Ishikawa (cell line): ENCODE data around the gene GBX1.

Source experiments
- CEBPB ChIP-seq: IDR thresholded peaks from 2 replicates; pipeline ENCODE4 v1.6.1; 2012
- CREB1 ChIP-seq: IDR thresholded peaks from 2 replicates; pipeline ENCODE4 v1.6.1; 2012; ENCODE audit warnings: low read depth
- EGR1 ChIP-seq: IDR thresholded peaks from 2 replicates; pipeline ENCODE4 v1.6.1; 2012
- EP300 ChIP-seq: IDR thresholded peaks from 2 replicates; pipeline ENCODE4 v1.6.1; 2012; ENCODE audit warnings: borderline replicate concordance
- FOXM1 ChIP-seq: IDR thresholded peaks from 2 replicates; pipeline ENCODE4 v1.6.1; 2012; ENCODE audit warnings: low read depth, borderline replicate concordance
- NFIC ChIP-seq: IDR thresholded peaks from 2 replicates; pipeline ENCODE4 v1.6.1; 2012
- RAD21 ChIP-seq: IDR thresholded peaks from 2 replicates; pipeline ENCODE4 v1.6.1; 2012; ENCODE audit warnings: low read depth
- TAF1 ChIP-seq: IDR thresholded peaks from 2 replicates; pipeline ENCODE4 v1.6.1; 2012; ENCODE audit warnings: low read depth, mild to moderate bottlenecking
- TCF12 ChIP-seq: IDR thresholded peaks from 2 replicates; pipeline ENCODE4 v1.6.1; 2012; ENCODE audit warnings: low read depth
- TEAD4 ChIP-seq: IDR thresholded peaks from 2 replicates; pipeline ENCODE4 v1.6.1; 2012
- YY1 ChIP-seq: IDR thresholded peaks from 2 replicates; pipeline ENCODE4 v1.6.1; 2012; ENCODE audit warnings: low read depth
- ZBTB7A ChIP-seq: IDR thresholded peaks from 2 replicates; pipeline ENCODE4 v1.6.1; 2012; ENCODE audit warnings: low read depth
- TF ChIP-seq, protein P1 (sequence below): IDR thresholded peaks from 2 replicates; pipeline ENCODE4 v1.6.1; 2012
- TF ChIP-seq, protein P2 (sequence below): IDR thresholded peaks from 2 replicates; pipeline ENCODE4 v1.6.1; 2012; ENCODE audit warnings: low read depth, mild to moderate bottlenecking
- TF ChIP-seq, protein P3 (sequence below): IDR thresholded peaks from 2 replicates; pipeline ENCODE4 v1.6.1; 2012

The GBX1 gene

DNA sequence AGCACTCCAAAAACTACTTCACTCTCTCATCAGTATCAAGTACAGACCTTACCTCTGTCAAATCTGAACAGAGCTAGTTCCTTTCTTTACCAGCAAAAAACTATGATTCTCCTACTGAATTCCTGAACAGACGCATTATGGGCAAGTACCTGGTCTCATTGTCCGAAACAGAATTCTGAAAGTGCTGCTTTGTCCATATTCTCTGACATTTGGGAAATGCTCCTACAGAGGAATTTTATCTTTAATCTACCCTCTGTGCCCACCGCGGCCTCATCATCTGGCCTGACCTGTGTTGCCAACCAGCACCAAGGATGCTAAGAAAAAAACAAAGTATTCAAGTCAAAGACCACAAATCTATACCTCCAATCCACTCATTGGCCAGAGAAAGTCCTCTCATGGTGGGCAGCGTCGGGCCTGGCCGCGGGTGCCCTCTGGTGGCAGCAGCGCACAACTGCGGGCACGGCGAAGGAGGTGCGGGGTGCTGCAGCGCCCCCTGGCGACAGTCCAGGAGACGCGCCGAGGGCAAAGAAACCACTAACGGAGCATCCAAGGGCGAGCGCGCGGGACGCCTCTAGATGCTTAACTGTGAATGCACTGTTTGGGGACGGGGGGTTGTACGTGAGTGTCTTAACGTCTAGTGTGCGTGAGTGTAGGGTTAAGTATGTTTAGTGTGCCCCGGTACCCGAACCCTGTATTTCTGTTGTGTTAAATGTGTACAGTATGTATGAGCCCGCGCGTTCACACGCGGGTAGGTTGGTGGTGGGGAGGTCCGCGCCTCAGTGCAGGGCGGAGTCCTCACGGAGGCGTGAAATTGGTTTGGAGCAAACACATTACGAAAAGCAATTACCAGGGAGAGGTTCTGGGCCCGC lies 5.0 kb upstream of the GBX1 start:
- TF ChIP-seq, protein P1, sequence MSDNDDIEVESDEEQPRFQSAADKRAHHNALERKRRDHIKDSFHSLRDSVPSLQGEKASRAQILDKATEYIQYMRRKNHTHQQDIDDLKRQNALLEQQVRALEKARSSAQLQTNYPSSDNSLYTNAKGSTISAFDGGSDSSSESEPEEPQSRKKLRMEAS = 0 out of 2 replicates have a peak, but pooled peaks have one; percentile 36
- peak; percentile 28; the same call in 1 of the 2 replicates for TF ChIP-seq YY1
- peak; percentile 92 for TF ChIP-seq RAD21
- TF ChIP-seq TEAD4 = peak; percentile 65
- TF ChIP-seq, protein P2, sequence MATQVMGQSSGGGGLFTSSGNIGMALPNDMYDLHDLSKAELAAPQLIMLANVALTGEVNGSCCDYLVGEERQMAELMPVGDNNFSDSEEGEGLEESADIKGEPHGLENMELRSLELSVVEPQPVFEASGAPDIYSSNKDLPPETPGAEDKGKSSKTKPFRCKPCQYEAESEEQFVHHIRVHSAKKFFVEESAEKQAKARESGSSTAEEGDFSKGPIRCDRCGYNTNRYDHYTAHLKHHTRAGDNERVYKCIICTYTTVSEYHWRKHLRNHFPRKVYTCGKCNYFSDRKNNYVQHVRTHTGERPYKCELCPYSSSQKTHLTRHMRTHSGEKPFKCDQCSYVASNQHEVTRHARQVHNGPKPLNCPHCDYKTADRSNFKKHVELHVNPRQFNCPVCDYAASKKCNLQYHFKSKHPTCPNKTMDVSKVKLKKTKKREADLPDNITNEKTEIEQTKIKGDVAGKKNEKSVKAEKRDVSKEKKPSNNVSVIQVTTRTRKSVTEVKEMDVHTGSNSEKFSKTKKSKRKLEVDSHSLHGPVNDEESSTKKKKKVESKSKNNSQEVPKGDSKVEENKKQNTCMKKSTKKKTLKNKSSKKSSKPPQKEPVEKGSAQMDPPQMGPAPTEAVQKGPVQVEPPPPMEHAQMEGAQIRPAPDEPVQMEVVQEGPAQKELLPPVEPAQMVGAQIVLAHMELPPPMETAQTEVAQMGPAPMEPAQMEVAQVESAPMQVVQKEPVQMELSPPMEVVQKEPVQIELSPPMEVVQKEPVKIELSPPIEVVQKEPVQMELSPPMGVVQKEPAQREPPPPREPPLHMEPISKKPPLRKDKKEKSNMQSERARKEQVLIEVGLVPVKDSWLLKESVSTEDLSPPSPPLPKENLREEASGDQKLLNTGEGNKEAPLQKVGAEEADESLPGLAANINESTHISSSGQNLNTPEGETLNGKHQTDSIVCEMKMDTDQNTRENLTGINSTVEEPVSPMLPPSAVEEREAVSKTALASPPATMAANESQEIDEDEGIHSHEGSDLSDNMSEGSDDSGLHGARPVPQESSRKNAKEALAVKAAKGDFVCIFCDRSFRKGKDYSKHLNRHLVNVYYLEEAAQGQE = no peak

DNA sequence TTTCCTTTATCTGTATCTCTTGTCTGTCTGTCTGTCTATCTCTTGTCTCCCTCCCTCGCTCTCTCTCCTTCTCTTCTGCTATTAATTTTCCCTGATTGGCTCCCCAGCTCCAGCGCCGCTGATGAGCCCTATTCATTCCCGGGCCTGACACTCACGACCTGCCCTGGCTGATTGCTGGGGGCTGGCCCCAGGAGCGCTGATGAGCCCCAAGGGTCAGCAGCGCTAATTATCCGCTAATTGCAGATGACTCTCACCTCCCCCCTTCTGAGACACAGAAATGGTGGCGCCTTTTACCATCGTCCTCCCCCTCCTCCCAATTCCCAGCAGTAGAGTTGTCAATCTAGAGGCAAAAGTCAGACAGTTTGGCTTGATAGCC lies 1.3 kb upstream of the GBX1 start:
- TF ChIP-seq FOXM1 = no peak
- no peak for TF ChIP-seq ZBTB7A
- no peak for TF ChIP-seq CREB1

DNA sequence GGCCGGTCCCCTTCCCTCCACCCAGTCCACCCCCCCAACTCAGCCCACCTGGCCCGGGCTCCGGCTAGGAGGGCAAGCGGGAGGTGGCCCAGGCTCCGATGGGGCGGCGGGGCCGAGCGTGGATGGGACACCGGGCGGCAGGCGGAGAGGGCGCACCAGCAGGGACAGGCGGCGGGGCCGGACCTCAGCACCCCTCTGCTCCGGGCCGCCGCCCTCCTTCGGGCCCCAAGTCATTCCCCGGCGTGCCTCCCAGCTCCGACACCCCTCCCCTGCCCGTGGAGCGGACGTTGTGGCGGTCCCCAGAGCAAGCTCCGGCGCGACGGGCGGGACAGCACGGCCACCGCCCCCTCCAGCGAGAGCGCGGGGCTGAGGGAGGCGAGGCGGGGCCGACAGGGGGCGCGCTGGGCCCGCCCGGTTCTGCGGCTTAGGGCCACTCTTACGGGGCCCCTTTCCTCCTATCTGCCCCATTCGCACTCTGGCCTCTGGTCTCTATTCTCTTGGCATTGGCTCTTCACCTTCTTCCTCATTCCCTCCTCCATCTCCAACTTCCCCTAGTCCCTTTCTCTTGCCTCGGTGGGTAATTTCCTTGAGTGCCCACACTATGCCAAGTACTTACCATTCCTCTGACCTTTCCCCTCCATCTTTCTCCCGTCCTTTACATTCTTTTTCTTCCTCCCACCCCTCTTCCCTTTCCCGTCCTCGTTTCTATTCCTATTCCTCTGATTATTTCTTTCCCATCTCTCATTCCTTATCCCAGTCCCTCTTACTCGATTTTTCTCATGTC lies 701 bp upstream of the GBX1 start:
- peak; percentile 20; the same call in 1 of the 2 replicates for TF ChIP-seq RAD21
- no peak for TF ChIP-seq TCF12

DNA sequence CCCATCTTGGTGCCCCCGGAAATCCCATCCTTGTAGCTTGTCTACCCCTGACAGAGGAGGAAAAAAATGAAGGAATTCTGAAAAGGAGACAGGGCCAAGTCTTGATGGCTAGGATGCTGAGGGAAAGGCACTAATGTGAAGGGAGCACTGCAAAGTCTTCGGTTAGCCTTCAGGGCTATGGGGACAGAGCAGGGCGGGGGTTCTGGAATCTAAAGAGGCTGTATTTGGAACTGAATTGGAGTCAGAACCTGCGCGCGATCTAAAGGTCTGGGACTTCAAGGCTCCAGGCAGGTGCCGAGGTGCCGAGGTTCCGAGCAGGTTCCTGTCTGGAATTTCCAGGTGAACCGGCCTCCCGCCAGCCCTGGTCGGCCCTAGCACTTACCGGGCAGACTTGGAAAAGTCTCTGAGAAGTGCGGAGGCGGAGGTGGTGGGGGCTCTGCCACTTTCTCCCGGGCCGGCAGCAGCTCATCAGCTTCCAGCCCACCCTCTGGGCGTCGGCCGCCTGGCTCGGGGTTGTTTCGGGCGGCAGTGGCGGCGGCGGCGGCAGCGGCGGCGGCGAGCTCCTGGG lies 781 bp downstream of the GBX1 start:
- TF ChIP-seq TAF1 (no peak), CEBPB (no peak), TEAD4 (no peak), RAD21 (no peak), EP300 (0 out of 2 replicates have a peak, but pooled peaks have one; percentile 11), YY1 (no peak)
- TF ChIP-seq, protein P2 = no peak

DNA sequence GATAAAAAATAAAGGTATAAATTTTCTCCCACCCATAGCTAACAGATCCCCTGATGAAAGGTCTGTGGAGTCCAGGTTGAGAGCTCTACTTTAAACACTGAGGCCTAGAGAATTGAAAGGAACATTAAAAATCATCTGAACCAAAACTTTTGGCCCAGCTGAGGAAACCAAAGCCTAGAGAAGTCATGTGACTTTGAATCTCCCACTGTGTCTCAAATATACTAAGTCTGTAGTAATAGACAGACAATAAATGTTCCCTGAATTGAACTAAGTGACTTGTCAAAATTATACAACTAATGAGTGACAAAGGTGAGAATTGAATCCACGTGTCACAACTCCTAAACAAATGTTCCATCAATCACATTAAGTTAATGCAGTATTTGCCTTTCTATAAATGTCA lies 5.7 kb downstream of the GBX1 start:
- TF ChIP-seq TEAD4 (no peak), NFIC (no peak), TCF12 (no peak), RAD21 (no peak), ZBTB7A (no peak), EP300 (no peak), FOXM1 (no peak), CEBPB (no peak), TAF1 (no peak), EGR1 (no peak), YY1 (no peak), CREB1 (no peak)
- TF ChIP-seq, protein P3, sequence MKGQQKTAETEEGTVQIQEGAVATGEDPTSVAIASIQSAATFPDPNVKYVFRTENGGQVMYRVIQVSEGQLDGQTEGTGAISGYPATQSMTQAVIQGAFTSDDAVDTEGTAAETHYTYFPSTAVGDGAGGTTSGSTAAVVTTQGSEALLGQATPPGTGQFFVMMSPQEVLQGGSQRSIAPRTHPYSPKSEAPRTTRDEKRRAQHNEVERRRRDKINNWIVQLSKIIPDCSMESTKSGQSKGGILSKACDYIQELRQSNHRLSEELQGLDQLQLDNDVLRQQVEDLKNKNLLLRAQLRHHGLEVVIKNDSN = no peak
- TF ChIP-seq, protein P1 = no peak
- TF ChIP-seq, protein P2 = no peak
